ENCODE results near the gene NTMT1. TPM values are rescaled to one million over a fixed set of nuclear protein-coding genes. Genes with fewer than 3 reads are reported as not detected.
A peak's percentile ranks its signal among the peaks of the same experiment; 100 is the strongest.

Gene NTMT1
- total and polyA plus RNA-seq, 9 of the 15 experiments (the other 6 are each of a cell fraction or from before 2014, with no cell fraction given) = 42.1 to 116 (median 74.7) TPM

DNA sequence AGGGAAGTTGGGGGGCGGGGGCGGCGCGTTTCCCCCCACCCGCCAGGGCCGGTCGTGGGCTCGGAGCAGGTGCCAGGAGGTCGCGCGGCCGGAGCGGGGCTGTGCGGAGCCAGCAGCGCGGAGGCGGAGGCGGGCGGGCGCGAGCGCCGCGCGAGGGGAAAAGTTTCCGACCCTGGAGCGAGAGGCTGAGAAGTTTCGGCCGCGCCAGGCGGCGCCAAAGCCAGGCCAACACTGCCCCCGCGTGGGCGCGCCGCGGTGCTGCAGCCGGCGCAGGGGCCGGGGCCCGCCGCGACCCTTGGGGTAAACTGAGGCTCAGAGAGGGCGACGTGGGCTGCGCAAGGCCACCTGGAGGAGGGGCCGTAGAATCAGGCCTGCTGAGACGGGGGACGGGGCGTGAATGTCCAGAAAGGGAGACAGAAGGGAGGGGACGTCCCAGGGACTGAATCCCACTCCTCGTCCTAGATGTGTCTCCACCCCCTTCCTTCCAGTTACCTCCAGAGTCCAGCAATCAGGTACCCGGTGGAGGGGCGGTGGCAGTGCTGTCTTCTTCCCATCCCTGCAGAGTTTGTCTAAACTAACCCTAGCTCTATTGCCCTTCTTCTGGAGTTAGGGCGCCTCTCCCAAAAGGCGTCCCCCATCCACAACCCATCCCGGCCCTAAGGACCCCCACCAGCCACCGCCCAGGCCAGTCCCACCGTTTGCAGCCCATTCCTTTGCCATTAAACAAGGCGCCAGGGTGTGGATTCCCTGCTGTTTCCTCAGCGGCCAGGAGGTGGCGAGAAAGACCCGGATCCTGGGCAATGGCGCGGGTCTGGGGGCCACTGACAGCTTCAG lies 15.3 kb upstream of the NTMT1 start (continued):
- TF ChIP-seq, protein P1, sequence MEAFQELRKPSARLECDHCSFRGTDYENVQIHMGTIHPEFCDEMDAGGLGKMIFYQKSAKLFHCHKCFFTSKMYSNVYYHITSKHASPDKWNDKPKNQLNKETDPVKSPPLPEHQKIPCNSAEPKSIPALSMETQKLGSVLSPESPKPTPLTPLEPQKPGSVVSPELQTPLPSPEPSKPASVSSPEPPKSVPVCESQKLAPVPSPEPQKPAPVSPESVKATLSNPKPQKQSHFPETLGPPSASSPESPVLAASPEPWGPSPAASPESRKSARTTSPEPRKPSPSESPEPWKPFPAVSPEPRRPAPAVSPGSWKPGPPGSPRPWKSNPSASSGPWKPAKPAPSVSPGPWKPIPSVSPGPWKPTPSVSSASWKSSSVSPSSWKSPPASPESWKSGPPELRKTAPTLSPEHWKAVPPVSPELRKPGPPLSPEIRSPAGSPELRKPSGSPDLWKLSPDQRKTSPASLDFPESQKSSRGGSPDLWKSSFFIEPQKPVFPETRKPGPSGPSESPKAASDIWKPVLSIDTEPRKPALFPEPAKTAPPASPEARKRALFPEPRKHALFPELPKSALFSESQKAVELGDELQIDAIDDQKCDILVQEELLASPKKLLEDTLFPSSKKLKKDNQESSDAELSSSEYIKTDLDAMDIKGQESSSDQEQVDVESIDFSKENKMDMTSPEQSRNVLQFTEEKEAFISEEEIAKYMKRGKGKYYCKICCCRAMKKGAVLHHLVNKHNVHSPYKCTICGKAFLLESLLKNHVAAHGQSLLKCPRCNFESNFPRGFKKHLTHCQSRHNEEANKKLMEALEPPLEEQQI (IDR thresholded peaks at IDR 0.05) = no peak
- no peak for TF ChIP-seq ARID1B (IDR thresholded peaks at IDR 0.05)
- TF ChIP-seq HDAC8 (tag; IDR thresholded peaks at IDR 0.05) = peak; percentile 21; the same call in 1 of the 2 replicates
- TF ChIP-seq ZKSCAN8 (CRISPR knock-in tag; IDR thresholded peaks at IDR 0.05) = no peak
- TF ChIP-seq SMARCE1 (IDR thresholded peaks at IDR 0.05) = no peak
- no peak for TF ChIP-seq NUFIP1 (IDR thresholded peaks at IDR 0.05; ENCODE audit: partially characterized antibody)
- TF ChIP-seq NCOA6 (IDR thresholded peaks at IDR 0.05) = no peak
- TF ChIP-seq SLC30A9 (CRISPR knock-in tag; IDR thresholded peaks at IDR 0.05) = no peak
- TF ChIP-seq, protein P2, sequence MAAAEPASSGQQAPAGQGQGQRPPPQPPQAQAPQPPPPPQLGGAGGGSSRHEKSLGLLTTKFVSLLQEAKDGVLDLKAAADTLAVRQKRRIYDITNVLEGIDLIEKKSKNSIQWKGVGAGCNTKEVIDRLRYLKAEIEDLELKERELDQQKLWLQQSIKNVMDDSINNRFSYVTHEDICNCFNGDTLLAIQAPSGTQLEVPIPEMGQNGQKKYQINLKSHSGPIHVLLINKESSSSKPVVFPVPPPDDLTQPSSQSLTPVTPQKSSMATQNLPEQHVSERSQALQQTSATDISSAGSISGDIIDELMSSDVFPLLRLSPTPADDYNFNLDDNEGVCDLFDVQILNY (CRISPR knock-in tag; IDR thresholded peaks at IDR 0.05) = no peak
- no peak for TF ChIP-seq IFI16 (CRISPR knock-in tag; IDR thresholded peaks at IDR 0.05)
- no peak for TF ChIP-seq SRSF1 (IDR thresholded peaks at IDR 0.05; ENCODE audit: low read depth, low read length)
- TF ChIP-seq TBP (optimal IDR thresholded peaks at IDR 0.05; ENCODE audit: low read depth, low read length) = peak; percentile 52
- no peak for TF ChIP-seq ZNF41 (CRISPR knock-in tag; conservative IDR thresholded peaks at IDR 0.05)
- no peak for TF ChIP-seq SUPT5H (IDR thresholded peaks at IDR 0.05)
- peak; percentile 73 for TF ChIP-seq HMGXB4 (CRISPR knock-in tag; IDR thresholded peaks at IDR 0.05)
- no peak for TF ChIP-seq MEF2A (IDR thresholded peaks at IDR 0.05; ENCODE audit: control insufficient read depth, low read depth, low read length)
- no peak for TF ChIP-seq COPS2 (conservative IDR thresholded peaks at IDR 0.05)
- no peak for TF ChIP-seq MCM2 (IDR thresholded peaks at IDR 0.05; ENCODE audit: low read depth)
- TF ChIP-seq ATF7 (IDR thresholded peaks at IDR 0.05) = no peak; the same call in 1 of the 2 replicates
- no peak for TF ChIP-seq ZNF77 (CRISPR knock-in tag; IDR thresholded peaks at IDR 0.05)
- no peak for TF ChIP-seq NFE2 (IDR thresholded peaks at IDR 0.05; ENCODE audit: low read depth)
- no peak for TF ChIP-seq HDAC1 (IDR thresholded peaks at IDR 0.05)
- TF ChIP-seq ZKSCAN1 (IDR thresholded peaks at IDR 0.05; ENCODE audit: low read depth, low read length) = no peak
- no peak for TF ChIP-seq PATZ1 (CRISPR knock-in tag; IDR thresholded peaks at IDR 0.05; ENCODE audit: borderline replicate concordance)

Measured in K562 (cell line).